Epithelial cell of proximal tubule (primary cell): ENCODE measurements around the gene IRGQ. TPM values are rescaled to one million over a fixed set of nuclear protein-coding genes. Genes with fewer than 3 reads are reported as not detected.

ENCODE experiments used
- DNase-seq: peaks from one replicate; pipeline ENCODE4 v3.0.0-alpha.2; 2011; ENCODE audit warnings: low read depth
- H3K4me3 ChIP-seq: 2 replicates; pipeline ENCODE4 v1.5.1; 2011; ENCODE audit warnings: low read depth, mild to moderate bottlenecking, low read length
- CTCF ChIP-seq: conservative IDR thresholded peaks from 2 replicates; pipeline ENCODE4 v1.5.1; 2012; ENCODE audit warnings: low read depth, mild to moderate bottlenecking, low read length
- total RNA-seq: library from RNA; depleted of rRNA; stranded (reverse); fragments of >200 nt; gene quantifications from 2 replicates; pipeline ENCODE4 v1.2.3, GENCODE V29; 2015

The IRGQ gene
- total RNA-seq, 1 donor from 2014 or later: 20.8 TPM

- no peak for TF ChIP-seq CTCF
- H3K4me3 ChIP-seq: no peak overlapping the region
- no peak for DNase-seq
These were observed 25.7 kb downstream of the IRGQ start for GRCh38 chr19:43570174-43570791.

- no peak overlapping the region for H3K4me3 ChIP-seq
- no peak for TF ChIP-seq CTCF
- DNase-seq: no peak
These were observed 26.3 kb downstream of the IRGQ start for GRCh38 chr19:43569657-43570056.

- no peak for TF ChIP-seq CTCF
- DNase-seq: no peak
- no peak overlapping the region for H3K4me3 ChIP-seq
These were observed 31.1 kb downstream of the IRGQ start for GRCh38 chr19:43564800-43565199.

- TF ChIP-seq CTCF: no peak
- DNase-seq: no peak
- no peak overlapping the region for H3K4me3 ChIP-seq
These were observed 32.0 kb downstream of the IRGQ start for GRCh38 chr19:43563816-43564457.

- DNase-seq: no peak
- no peak for TF ChIP-seq CTCF
- no peak overlapping the region for H3K4me3 ChIP-seq
These were observed 33.2 kb downstream of the IRGQ start for GRCh38 chr19:43562698-43563241.

GRCh38 chr19:43562226-43562697, 33.7 kb downstream of the IRGQ start:
- TF ChIP-seq CTCF: no peak
- no peak overlapping the region for H3K4me3 ChIP-seq
- no peak for DNase-seq
